H9 (cell line): ENCODE results near the gene KIF21B. TPM values are rescaled to one million over a fixed set of nuclear protein-coding genes. Genes with fewer than 3 reads are reported as not detected.

ENCODE experiments used
- DNase-seq: peaks from one replicate; pipeline ENCODE4 v3.0.0-alpha.2; 2017
- H2AFZ ChIP-seq: one replicate; pipeline ENCODE4 v1.6.1; 2013; ENCODE audit warnings: mild to moderate bottlenecking, low read length, control low read depth, moderate library complexity
- H2AK5ac ChIP-seq: 2 replicates; pipeline ENCODE4 v1.6.1; 2013; ENCODE audit warnings: low read length, control low read depth, mixed read lengths; ENCODE audit not compliant: insufficient read length
- H2BK120ac ChIP-seq: one replicate; pipeline ENCODE4 v1.6.1; 2013; ENCODE audit warnings: low read depth, mild to moderate bottlenecking, low read length, control low read depth, inconsistent platforms; ENCODE audit not compliant: poor library complexity, severe bottlenecking
- H2BK12ac ChIP-seq: 2 replicates; pipeline ENCODE4 v1.6.1; 2013; ENCODE audit warnings: low read length, control low read depth, mixed read lengths, low read depth; ENCODE audit not compliant: insufficient read length
- H2BK15ac ChIP-seq: 2 replicates; pipeline ENCODE4 v1.6.1; 2013; ENCODE audit warnings: low read depth, low read length, control low read depth
- H2BK20ac ChIP-seq: one replicate; pipeline ENCODE4 v1.6.1; 2013; ENCODE audit warnings: low read depth, mild to moderate bottlenecking, low read length, control low read depth, inconsistent platforms; ENCODE audit not compliant: poor library complexity, severe bottlenecking
- H2BK5ac ChIP-seq: 2 replicates; pipeline ENCODE4 v1.6.1; 2013; ENCODE audit warnings: low read length, control low read depth, mixed read lengths; ENCODE audit not compliant: insufficient read length
- H3K14ac ChIP-seq: 2 replicates; pipeline ENCODE4 v1.6.1; 2013; ENCODE audit warnings: low read length, control low read depth; ENCODE audit not compliant: insufficient read depth
- H3K18ac ChIP-seq: 2 replicates; pipeline ENCODE4 v1.6.1; 2013; ENCODE audit warnings: low read depth, mild to moderate bottlenecking, mixed read lengths, low read length, control low read depth; ENCODE audit not compliant: insufficient read length
- H3K23ac ChIP-seq: 2 replicates; pipeline ENCODE4 v1.6.1; 2013; ENCODE audit warnings: low read length, control low read depth, mixed read lengths, low read depth; ENCODE audit not compliant: insufficient read length
- H3K23me2 ChIP-seq: 2 replicates; pipeline ENCODE4 v1.6.1; 2013; ENCODE audit warnings: low read depth, mild to moderate bottlenecking, mixed read lengths, low read length, control low read depth; ENCODE audit not compliant: insufficient read length, poor library complexity, severe bottlenecking
- H3K27ac ChIP-seq: 2 replicates; pipeline ENCODE4 v1.5.1; 2013; ENCODE audit warnings: low read length, control low read depth, mixed read lengths, low read depth; ENCODE audit not compliant: insufficient read length
- H3K27me3 ChIP-seq: 2 replicates; pipeline ENCODE4 v1.6.1; 2013; ENCODE audit warnings: low read length, control low read depth, inconsistent platforms; ENCODE audit not compliant: insufficient read depth
- H3K4ac ChIP-seq: 2 replicates; pipeline ENCODE4 v1.6.1; 2013; ENCODE audit warnings: low read depth, mild to moderate bottlenecking, control low read depth, inconsistent platforms, low read length, moderate library complexity
- H3K4me1 ChIP-seq: 2 replicates; pipeline ENCODE4 v1.6.1; 2013; ENCODE audit warnings: low read length, control low read depth, inconsistent platforms; ENCODE audit not compliant: insufficient read depth
- H3K4me2 ChIP-seq: 2 replicates; pipeline ENCODE4 v1.6.1; 2013; ENCODE audit warnings: low read length, control low read depth, mixed read lengths; ENCODE audit not compliant: insufficient read length, insufficient read depth
- H3K56ac ChIP-seq: 2 replicates; pipeline ENCODE4 v1.6.1; 2013; ENCODE audit warnings: low read depth, mild to moderate bottlenecking, mixed read lengths, low read length, control low read depth; ENCODE audit not compliant: insufficient read length
- H3K79me1 ChIP-seq: 2 replicates; pipeline ENCODE4 v1.6.1; 2013; ENCODE audit warnings: low read depth, mild to moderate bottlenecking, moderate library complexity, low read length, control low read depth, inconsistent platforms; ENCODE audit not compliant: insufficient read depth, poor library complexity, severe bottlenecking
- H3K79me2 ChIP-seq: 2 replicates; pipeline ENCODE4 v1.6.1; 2013; ENCODE audit warnings: low read length, control low read depth, inconsistent platforms; ENCODE audit not compliant: insufficient read depth
- H3K9ac ChIP-seq: 2 replicates; pipeline ENCODE4 v1.6.1; 2013; ENCODE audit warnings: low read length, control low read depth, mixed read lengths; ENCODE audit not compliant: insufficient read length; ENCODE audit errors: extremely low read depth
- H3K9me3 ChIP-seq: one replicate; pipeline ENCODE4 v1.6.1; 2013; ENCODE audit warnings: low read depth, low read length, inconsistent platforms; ENCODE audit not compliant: control insufficient read depth
- H3T11ph ChIP-seq: one replicate; pipeline ENCODE4 v1.6.1; 2013; ENCODE audit warnings: mild to moderate bottlenecking, low read length, control low read depth, inconsistent platforms
- H4K20me1 ChIP-seq: one replicate; pipeline ENCODE4 v1.6.1; 2013; ENCODE audit not compliant: control insufficient read depth, insufficient read length, insufficient read depth
- H4K5ac ChIP-seq: 2 replicates; pipeline ENCODE4 v1.6.1; 2013; ENCODE audit warnings: low read depth, mild to moderate bottlenecking, mixed read lengths, low read length, control low read depth; ENCODE audit not compliant: insufficient read length
- H4K8ac ChIP-seq: replicated peaks from 2 replicates; pipeline ENCODE4 v1.6.1; 2013; ENCODE audit warnings: low read length, control low read depth, mixed read lengths, low read depth; ENCODE audit not compliant: insufficient read length
- H4K91ac ChIP-seq: 2 replicates; pipeline ENCODE4 v1.6.1; 2013; ENCODE audit warnings: low read depth, mild to moderate bottlenecking, moderate library complexity, mixed read lengths, low read length, control low read depth; ENCODE audit not compliant: insufficient read length
- H3K27ac Mint-ChIP-seq, 3 experiments: 2 replicates in 2 of 3; 3 replicates in 1 of 3; pipeline ENCODE4 v1.8.0; 2020 to 2021; ENCODE audit warnings: mixed read lengths in 3 of 3, mild to moderate bottlenecking in 1 of 3, moderate library complexity in 1 of 3
- H3K27me3 Mint-ChIP-seq: 2 replicates; pipeline ENCODE4 v1.8.0; 2021; ENCODE audit warnings: low read depth, mild to moderate bottlenecking, moderate library complexity, mixed read lengths
- H3K36me3 Mint-ChIP-seq, 3 experiments: 2 replicates in 2 of 3; 3 replicates in 1 of 3; pipeline ENCODE4 v1.8.0; 2020 to 2021; ENCODE audit warnings: low read depth in 3 of 3, mixed read lengths in 3 of 3; ENCODE audit not compliant: insufficient read depth in 1 of 3
- H3K4me1 Mint-ChIP-seq, 2 experiments: 2 replicates each; pipeline ENCODE4 v1.8.0; 2020; ENCODE audit warnings: mixed read lengths in 2 of 2
- H3K4me3 Mint-ChIP-seq, 2 experiments: 2 replicates in 1 of 2; 3 replicates in 1 of 2; pipeline ENCODE4 v1.8.0; 2020 to 2021; ENCODE audit warnings: mild to moderate bottlenecking in 2 of 2, mixed read lengths in 2 of 2, moderate library complexity in 1 of 2
- H3K9me3 Mint-ChIP-seq, 2 experiments: 2 replicates in 1 of 2; 3 replicates in 1 of 2; pipeline ENCODE4 v1.8.0; 2020; ENCODE audit warnings: mild to moderate bottlenecking in 2 of 2, mixed read lengths in 2 of 2, moderate library complexity in 1 of 2
- CTCF ChIP-seq: fragments of 200-600 bp; sonication (generic); conservative IDR thresholded peaks from 3 replicates; pipeline ENCODE4 v1.8.0; 2021; ENCODE audit warnings: antibody characterized with exemption, mild to moderate bottlenecking
- WGBS: extraction: QIAGEN DNeasy Blood & Tissue Kit; methylation state at CpG from one replicate; pipeline ENCODE4 v1.1.7; 2013; ENCODE audit warnings: missing lambda C conversion rate, low lambda C conversion rate, mixed read lengths; ENCODE audit not compliant: insufficient read length; ENCODE audit errors: extremely low coverage; 5-methylcytosine and 5-hydroxymethylcytosine counted together
- total RNA-seq: library from RNA; stranded (reverse); gene quantifications from 2 replicates; pipeline ENCODE4 v1.2.1, GENCODE V29; 2021

The KIF21B gene
- total RNA-seq, 1 experiment from 2014 or later = 7.5 TPM

DNA sequence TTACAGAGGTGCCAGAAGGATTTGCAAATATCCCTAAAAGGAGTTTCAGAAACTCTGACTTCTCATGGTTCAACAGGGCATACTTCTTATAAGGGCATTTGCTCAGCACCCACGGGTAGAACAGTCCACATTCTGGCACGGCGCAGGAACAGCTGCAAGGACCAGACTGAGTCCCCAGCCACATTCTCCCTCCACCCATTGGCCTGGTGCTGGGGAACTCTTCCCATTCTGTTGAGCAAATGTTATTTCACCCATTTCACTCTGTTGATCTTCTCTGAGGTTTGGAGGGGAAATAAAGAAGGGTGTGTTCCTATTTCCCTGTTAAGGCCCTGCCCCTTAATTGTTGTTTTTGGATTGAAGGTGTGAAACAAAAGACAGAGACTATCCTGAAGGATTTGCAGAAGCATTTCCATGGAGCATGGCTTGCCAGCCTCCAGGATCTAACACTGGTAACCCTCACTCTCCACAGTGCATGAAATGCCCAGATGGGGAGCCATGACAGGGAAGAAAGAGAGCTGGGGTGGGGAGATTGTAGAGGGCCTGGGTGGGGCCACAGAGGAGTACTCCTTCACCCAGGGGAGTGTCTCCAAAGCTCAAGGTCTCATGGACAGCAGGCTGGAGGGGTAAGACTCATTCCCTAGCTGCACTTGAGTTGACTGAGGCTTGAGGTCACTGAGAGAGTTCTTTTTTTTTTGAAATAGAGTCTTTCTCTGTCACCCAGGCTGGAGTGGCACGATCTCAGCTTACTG is 93.8 kb downstream of the KIF21B start:
- H3T11ph ChIP-seq = no peak overlapping the region
- H3K27me3 ChIP-seq = no peaks in the 10 kb centered on the region
- H3K9me3 ChIP-seq = no peaks in the 10 kb centered on the region
- no peaks in the 10 kb centered on the region for H3K79me2 ChIP-seq
- H3K27ac ChIP-seq = no peak overlapping the region
- no peak overlapping the region for H2BK12ac ChIP-seq
- DNase-seq = no peak
- H3K56ac ChIP-seq = no peak overlapping the region
- H4K91ac ChIP-seq = no peak overlapping the region
- no peak overlapping the region for H2BK15ac ChIP-seq
- H3K4me3 Mint-ChIP-seq = no peak overlapping the region
- no peak overlapping the region for H4K5ac ChIP-seq
- no peaks in the 10 kb centered on the region for H3K79me1 ChIP-seq
- H3K23ac ChIP-seq = no peak overlapping the region
- no peaks in the 10 kb centered on the region for H3K23me2 ChIP-seq
- H3K18ac ChIP-seq = no peak overlapping the region
- WGBS = no CpG with 5 or more reads among the region's 4 CpGs
- H3K4ac ChIP-seq = no peak overlapping the region
- no peak overlapping the region for H2BK5ac ChIP-seq
- TF ChIP-seq CTCF = no peak
- no peaks in the 10 kb centered on the region for H3K27me3 Mint-ChIP-seq
- no peaks in the 10 kb centered on the region for H3K9me3 Mint-ChIP-seq
- H2AK5ac ChIP-seq = no peak overlapping the region
- H3K36me3 Mint-ChIP-seq = no peaks in the 10 kb centered on the region
- H3K9ac ChIP-seq = no peak overlapping the region
- H3K4me1 Mint-ChIP-seq = no peaks in the 10 kb centered on the region
- H2BK120ac ChIP-seq = no peak overlapping the region
- H3K4me1 ChIP-seq = no peaks in the 10 kb centered on the region
- H2AFZ ChIP-seq = no peak overlapping the region
- no peak overlapping the region for H3K14ac ChIP-seq
- H3K27ac Mint-ChIP-seq = peak overlapping the region in 1 of 3 experiments; percentile 83; a peak in 2 of 7 replicates
- H4K20me1 ChIP-seq = no peaks in the 10 kb centered on the region
- H2BK20ac ChIP-seq = no peak overlapping the region
- H4K8ac ChIP-seq = no peak overlapping the region
- H3K4me2 ChIP-seq = no peak overlapping the region
